Fibroblast of lung (primary cell): ENCODE results near the gene NOL12. TPM values are rescaled to one million over a fixed set of nuclear protein-coding genes. Genes with fewer than 3 reads are reported as not detected.

ENCODE experiments used
- DNase-seq, 2 donors: peaks; one replicate each; pipeline versions ENCODE4 v3.0.0 to v3.0.0-alpha.2; 2010; ENCODE audit warnings: low read depth in 2 of 2
- H2AFZ ChIP-seq: 2 replicates; pipeline ENCODE4 v1.5.1; 2012; ENCODE audit warnings: low read length, control low read depth, inconsistent platforms
- H3K27ac ChIP-seq: 2 replicates; pipeline ENCODE4 v1.5.1; 2011; ENCODE audit warnings: low read length, control low read depth; ENCODE audit not compliant: insufficient read depth
- H3K27me3 ChIP-seq: 2 replicates; pipeline ENCODE4 v1.5.1; 2011; ENCODE audit warnings: mild to moderate bottlenecking, low read length; ENCODE audit not compliant: control insufficient read depth, insufficient read depth
- H3K36me3 ChIP-seq: 2 replicates; pipeline ENCODE4 v1.5.1; 2011; ENCODE audit warnings: low read length; ENCODE audit not compliant: control insufficient read depth, insufficient read depth
- H3K4me1 ChIP-seq: 2 replicates; pipeline ENCODE4 v1.5.1; 2011; ENCODE audit warnings: low read length; ENCODE audit not compliant: control insufficient read depth, insufficient read depth; ENCODE audit errors: extremely low read depth
- H3K4me2 ChIP-seq: 2 replicates; pipeline ENCODE4 v1.5.1; 2011; ENCODE audit warnings: low read length, control low read depth; ENCODE audit not compliant: insufficient read depth; ENCODE audit errors: extremely low read depth
- H3K4me3 ChIP-seq, 4 experiments: fragments of 200-600 bp in 1 of 4; sonication (generic) in 1 of 4; replicated peaks in 1 of 4; 2 replicates each; pipeline ENCODE4 v1.5.1; 2011 to 2016; ENCODE audit warnings: low read length in 4 of 4, low read depth in 3 of 4, mild to moderate bottlenecking in 3 of 4, control low read depth in 2 of 4, inconsistent platforms in 1 of 4, mixed read lengths in 1 of 4; ENCODE audit not compliant: insufficient read depth in 1 of 4; ENCODE audit errors: control extremely low read depth in 1 of 4
- H3K79me2 ChIP-seq: 2 replicates; pipeline ENCODE4 v1.5.1; 2012; ENCODE audit warnings: mild to moderate bottlenecking, low read length, inconsistent platforms; ENCODE audit not compliant: control insufficient read depth, insufficient read depth
- H3K9ac ChIP-seq: 2 replicates; pipeline ENCODE4 v1.5.1; 2011; ENCODE audit warnings: mild to moderate bottlenecking, low read length, control low read depth; ENCODE audit not compliant: insufficient read depth
- H3K9me3 ChIP-seq: 2 replicates; pipeline ENCODE4 v1.5.1; 2012; ENCODE audit warnings: low read depth, low read length; ENCODE audit not compliant: control insufficient read depth, insufficient read depth
- H4K20me1 ChIP-seq: 2 replicates; pipeline ENCODE4 v1.5.1; 2011; ENCODE audit warnings: low read length; ENCODE audit not compliant: control insufficient read depth, insufficient read depth; ENCODE audit errors: extremely low read depth
- CTCF ChIP-seq, 2 donors: IDR thresholded peaks in 1 of 2; conservative IDR thresholded peaks in 1 of 2; 1 replicate in 1 of 2; 2 replicates in 1 of 2; pipeline ENCODE4 v1.5.1; 2011 to 2012; ENCODE audit warnings: low read length in 2 of 2, control low read depth in 1 of 2, inconsistent platforms in 1 of 2, low read depth in 1 of 2, mild to moderate bottlenecking in 1 of 2
- EZH2 ChIP-seq: IDR thresholded peaks from 2 replicates; pipeline ENCODE4 v1.5.1; 2012; ENCODE audit warnings: low read length, control low read depth, mild to moderate bottlenecking; ENCODE audit errors: missing control alignments
- polyA plus RNA-seq, 2 donors: library from polyadenylated mRNA; depleted of rRNA in 1 of 2; stranded (reverse) in 1 of 2; unstranded in 1 of 2; fragments of >200 nt; gene quantifications; 2 replicates each; pipeline ENCODE4 v1.2.1, GENCODE V29; 2011 to 2012; ENCODE audit warnings: missing spikeins in 1 of 2
- total RNA-seq: library from RNA; depleted of rRNA; stranded (reverse); fragments of >200 nt; gene quantifications from 2 replicates; pipeline ENCODE4 v1.2.1, GENCODE V29; 2014

NOL12 gene
- total and polyA plus RNA-seq, 2 donors (not counting 1 experiment from before 2014, with no cell fraction given) = 12.8 to 15.4 TPM

- Histone ChIP-seq H2AFZ (no peak overlapping the region), H3K79me2 (no peaks in the 10 kb centered on the region), H3K9ac (no peak overlapping the region), H4K20me1 (no peaks in the 10 kb centered on the region), H3K27ac (peak overlapping the region; percentile 1), H3K9me3 (no peaks in the 10 kb centered on the region), H3K36me3 (no peaks in the 10 kb centered on the region), H3K4me3 (no peak overlapping the region), H3K4me1 (peaks cover 32% of the 10 kb centered on the region), H3K4me2 (no peak overlapping the region), H3K27me3 (no peaks in the 10 kb centered on the region)
- TF ChIP-seq CTCF (conservative IDR thresholded peaks at IDR 0.05 in 1 of 2, IDR thresholded peaks at IDR 0.05 in 1 of 2; ENCODE audit: low read depth in 1 of 2, low read length in 2 of 2) = no peak
- no peak for TF ChIP-seq EZH2
- no peak for DNase-seq
Measured at GRCh38 chr22:37739611-37740049, 53.5 kb downstream of the NOL12 start.

DNA sequence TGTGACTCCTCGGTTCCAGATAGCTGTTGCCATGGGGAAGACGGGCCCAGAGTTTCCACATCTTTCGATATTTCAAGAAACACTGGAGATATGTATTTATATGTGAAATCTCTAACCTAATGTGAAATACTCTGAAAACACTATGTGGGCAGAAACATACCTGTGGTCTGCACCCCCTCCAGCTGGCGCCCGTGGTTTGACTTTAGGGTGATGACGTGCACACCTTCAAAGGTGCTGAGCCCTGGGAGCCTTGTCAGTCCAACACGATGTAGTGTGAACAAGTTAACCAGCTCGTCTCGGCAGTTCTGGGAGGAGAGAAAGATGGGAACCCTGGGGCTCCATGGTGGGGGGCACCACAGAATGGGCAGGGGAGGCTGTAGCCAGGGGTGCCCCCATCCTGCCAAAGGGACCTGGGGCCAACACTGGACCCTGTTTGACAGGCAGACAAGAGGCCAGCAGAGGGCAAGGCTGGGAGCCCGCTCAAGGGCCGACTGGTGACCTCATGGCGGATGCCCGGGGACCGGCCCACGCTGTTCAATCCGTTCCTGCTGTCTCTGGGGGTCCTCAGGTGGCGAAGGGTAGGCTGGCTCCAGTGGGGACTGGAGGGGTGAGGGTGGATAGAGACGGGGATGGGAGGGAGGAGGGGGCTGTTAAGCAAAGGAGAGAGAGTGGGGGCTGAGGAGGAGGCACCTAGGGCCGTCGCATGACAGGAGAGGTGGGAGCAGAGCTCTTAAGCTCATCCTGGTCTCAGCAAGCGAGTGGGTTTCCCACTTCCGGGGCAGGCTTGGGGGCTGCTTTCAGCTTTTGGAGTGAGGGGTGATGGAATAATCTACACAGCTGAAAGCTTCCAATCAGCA is 54.5 kb downstream of the NOL12 start:
- H3K4me1 ChIP-seq = peaks cover 35% of the 10 kb centered on the region
- H4K20me1 ChIP-seq = no peaks in the 10 kb centered on the region
- peak overlapping the region; percentile 49 for H3K27ac ChIP-seq
- no peak for DNase-seq
- peak overlapping the region; percentile 35 for H3K4me2 ChIP-seq
- no peak overlapping the region for H3K4me3 ChIP-seq
- peaks cover 7% of the 10 kb centered on the region for H3K79me2 ChIP-seq
- no peaks in the 10 kb centered on the region for H3K36me3 ChIP-seq
- no peak overlapping the region for H2AFZ ChIP-seq
- H3K9ac ChIP-seq = no peak overlapping the region
- no peaks in the 10 kb centered on the region for H3K27me3 ChIP-seq
- TF ChIP-seq EZH2 (no peak), CTCF (conservative IDR thresholded peaks at IDR 0.05 in 1 of 2, IDR thresholded peaks at IDR 0.05 in 1 of 2; ENCODE audit: low read depth in 1 of 2, low read length in 2 of 2) (no peak)
- H3K9me3 ChIP-seq = no peaks in the 10 kb centered on the region

- Histone ChIP-seq H3K4me2 (peak overlapping the region; percentile 35), H3K9me3 (no peaks in the 10 kb centered on the region), H3K9ac (no peak overlapping the region), H2AFZ (no peak overlapping the region), H3K27me3 (no peaks in the 10 kb centered on the region), H3K79me2 (peaks cover 10% of the 10 kb centered on the region), H3K4me1 (peaks cover 35% of the 10 kb centered on the region), H3K36me3 (no peaks in the 10 kb centered on the region), H4K20me1 (no peaks in the 10 kb centered on the region), H3K27ac (peak overlapping the region; percentile 49), H3K4me3 (no peak overlapping the region)
- peak; percentile 93 to 99 for DNase-seq
- TF ChIP-seq CTCF (conservative IDR thresholded peaks at IDR 0.05 in 1 of 2, IDR thresholded peaks at IDR 0.05 in 1 of 2; ENCODE audit: low read depth in 1 of 2, low read length in 2 of 2) = no peak
- TF ChIP-seq EZH2 = no peak
Measured at GRCh38 chr22:37741312-37741795, 55.2 kb downstream of the NOL12 start.
